ENCODE measurements around the gene FFAR2.
A peak's percentile ranks its signal among the peaks of the same experiment; 100 is the strongest.

Gene FFAR2

GRCh38 chr19:35460608-35461007 lies 12.6 kb downstream of the FFAR2 start:
- TF ChIP-seq, protein P1, sequence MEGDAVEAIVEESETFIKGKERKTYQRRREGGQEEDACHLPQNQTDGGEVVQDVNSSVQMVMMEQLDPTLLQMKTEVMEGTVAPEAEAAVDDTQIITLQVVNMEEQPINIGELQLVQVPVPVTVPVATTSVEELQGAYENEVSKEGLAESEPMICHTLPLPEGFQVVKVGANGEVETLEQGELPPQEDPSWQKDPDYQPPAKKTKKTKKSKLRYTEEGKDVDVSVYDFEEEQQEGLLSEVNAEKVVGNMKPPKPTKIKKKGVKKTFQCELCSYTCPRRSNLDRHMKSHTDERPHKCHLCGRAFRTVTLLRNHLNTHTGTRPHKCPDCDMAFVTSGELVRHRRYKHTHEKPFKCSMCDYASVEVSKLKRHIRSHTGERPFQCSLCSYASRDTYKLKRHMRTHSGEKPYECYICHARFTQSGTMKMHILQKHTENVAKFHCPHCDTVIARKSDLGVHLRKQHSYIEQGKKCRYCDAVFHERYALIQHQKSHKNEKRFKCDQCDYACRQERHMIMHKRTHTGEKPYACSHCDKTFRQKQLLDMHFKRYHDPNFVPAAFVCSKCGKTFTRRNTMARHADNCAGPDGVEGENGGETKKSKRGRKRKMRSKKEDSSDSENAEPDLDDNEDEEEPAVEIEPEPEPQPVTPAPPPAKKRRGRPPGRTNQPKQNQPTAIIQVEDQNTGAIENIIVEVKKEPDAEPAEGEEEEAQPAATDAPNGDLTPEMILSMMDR (IDR thresholded peaks at IDR 0.05), result no peak

DNA sequence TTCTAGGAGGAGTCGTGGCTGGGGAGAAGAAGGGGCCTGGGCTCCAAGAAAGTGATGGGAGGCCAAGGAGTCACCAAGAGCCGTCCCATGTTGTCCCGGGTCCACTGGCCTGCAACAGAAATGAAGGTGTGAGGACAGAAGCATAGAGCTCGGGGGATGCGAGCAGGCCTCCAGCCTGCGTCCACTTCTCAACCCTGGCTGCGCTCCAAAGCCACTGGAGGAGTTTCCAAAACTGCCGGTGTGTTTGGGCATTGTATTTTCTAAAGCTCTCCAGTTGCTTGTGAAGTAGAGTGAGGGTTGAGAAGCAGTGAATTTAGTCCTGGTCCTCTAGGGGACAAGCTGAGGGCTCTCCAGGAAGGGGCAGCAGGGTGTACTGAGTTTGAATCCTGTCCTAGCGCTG lies 13.0 kb downstream of the FFAR2 start:
- TF ChIP-seq, protein P1 (IDR thresholded peaks at IDR 0.05), result no peak

- TF ChIP-seq, protein P1 (IDR thresholded peaks at IDR 0.05), result no peak
These were observed 14.5 kb downstream of the FFAR2 start for GRCh38 chr19:35462476-35462953.

DNA sequence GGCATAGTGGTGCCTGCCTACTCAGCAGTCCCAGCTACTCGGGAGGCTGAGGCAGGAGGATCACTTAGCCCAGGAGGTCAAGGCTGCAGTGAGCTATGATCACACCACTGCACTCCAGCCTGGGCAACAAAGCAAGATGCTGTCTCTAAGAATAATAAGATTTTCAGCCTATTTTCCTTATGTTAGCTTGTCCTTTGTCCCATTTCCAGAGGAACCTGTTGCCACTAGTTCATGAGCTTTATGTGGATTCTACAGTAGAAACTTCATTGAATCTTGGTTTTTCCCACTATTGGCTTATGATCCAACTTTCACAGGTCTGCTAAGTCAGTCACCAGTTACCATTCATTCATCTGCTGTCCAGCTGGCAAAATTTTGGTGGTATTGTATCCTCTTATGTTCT lies 18.2 kb downstream of the FFAR2 start:
- TF ChIP-seq, protein P1 (IDR thresholded peaks at IDR 0.05), result no peak

DNA sequence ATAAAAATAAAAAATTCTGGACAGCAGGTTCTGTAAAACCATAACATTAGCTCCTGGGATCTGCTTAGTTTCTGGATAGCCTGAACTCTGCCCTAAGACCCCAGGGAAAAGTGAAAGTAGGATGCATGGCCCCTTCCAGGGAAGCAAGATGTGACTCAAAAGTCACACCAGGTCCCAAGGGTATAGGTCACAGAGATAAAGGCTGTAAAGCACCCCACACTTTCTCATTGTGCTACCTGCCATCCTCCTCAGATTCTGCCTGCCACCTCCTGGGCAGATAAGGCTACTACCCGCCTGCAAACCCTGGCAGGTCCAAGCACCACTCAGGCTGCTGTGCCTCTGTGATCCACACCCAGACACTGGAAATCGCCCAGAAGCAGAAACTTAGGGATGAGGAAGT lies 20.6 kb downstream of the FFAR2 start:
- TF ChIP-seq, protein P1 (IDR thresholded peaks at IDR 0.05), result peak; percentile 80

GRCh38 chr19:35470128-35470527 lies 22.1 kb downstream of the FFAR2 start:
- TF ChIP-seq, protein P1 (IDR thresholded peaks at IDR 0.05), result no peak

DNA sequence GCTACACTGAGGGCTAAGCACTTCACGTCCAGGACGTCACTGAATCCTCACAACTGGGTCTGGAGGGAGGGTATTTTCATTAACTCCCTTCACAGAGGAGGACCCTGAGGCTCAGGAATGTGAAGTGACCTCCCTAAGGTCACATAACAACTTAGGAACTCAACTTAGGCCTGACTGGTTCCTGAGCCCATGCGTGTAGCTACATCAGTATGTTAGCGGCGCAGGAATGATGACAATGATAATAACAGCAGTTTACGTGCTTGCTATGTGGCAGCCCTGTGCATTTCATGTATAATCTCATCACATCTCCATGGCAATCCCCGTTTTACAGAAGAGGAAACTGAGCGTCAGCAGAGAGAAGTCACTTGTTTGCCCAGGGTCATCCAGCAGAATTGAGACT lies 23.9 kb downstream of the FFAR2 start:
- TF ChIP-seq, protein P1 (IDR thresholded peaks at IDR 0.05), result no peak

DNA sequence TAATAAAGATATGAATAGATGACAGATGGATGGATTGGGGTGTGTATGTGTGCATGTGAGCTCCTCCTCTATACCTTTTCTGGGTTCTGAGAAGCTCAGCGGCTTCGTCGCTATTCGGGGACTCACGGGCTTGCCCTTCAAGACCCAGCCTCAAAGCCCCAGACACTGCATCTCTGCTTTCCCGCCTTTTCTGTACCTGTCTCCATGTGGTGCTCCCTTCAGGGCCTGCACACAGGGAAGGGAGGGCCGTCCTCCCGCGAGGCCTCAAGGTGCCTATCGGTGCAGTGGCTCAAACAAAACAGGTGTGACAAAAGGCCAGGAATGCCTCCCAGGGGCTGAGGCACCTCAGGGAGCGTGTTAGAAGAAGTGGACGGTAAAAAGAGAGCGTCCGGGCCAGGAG lies 26.0 kb downstream of the FFAR2 start:
- TF ChIP-seq, protein P1 (IDR thresholded peaks at IDR 0.05), result no peak
